GM19463 (cell line): ENCODE measurements around the gene FAM110C.
"Not testable (repeated sequence)": the region's sequence is repeated elsewhere in the genome, so short reads cannot be mapped to it uniquely, and the experiment has no call there.

ENCODE experiments used
- ATAC-seq: cut with Tn5 transposase; IDR thresholded peaks from one replicate; pipeline ENCODE4 v1.9.1; 2021; ENCODE audit warnings: mild to moderate bottlenecking, moderate library complexity; ENCODE audit not compliant: unreplicated experiment

FAM110C gene

DNA sequence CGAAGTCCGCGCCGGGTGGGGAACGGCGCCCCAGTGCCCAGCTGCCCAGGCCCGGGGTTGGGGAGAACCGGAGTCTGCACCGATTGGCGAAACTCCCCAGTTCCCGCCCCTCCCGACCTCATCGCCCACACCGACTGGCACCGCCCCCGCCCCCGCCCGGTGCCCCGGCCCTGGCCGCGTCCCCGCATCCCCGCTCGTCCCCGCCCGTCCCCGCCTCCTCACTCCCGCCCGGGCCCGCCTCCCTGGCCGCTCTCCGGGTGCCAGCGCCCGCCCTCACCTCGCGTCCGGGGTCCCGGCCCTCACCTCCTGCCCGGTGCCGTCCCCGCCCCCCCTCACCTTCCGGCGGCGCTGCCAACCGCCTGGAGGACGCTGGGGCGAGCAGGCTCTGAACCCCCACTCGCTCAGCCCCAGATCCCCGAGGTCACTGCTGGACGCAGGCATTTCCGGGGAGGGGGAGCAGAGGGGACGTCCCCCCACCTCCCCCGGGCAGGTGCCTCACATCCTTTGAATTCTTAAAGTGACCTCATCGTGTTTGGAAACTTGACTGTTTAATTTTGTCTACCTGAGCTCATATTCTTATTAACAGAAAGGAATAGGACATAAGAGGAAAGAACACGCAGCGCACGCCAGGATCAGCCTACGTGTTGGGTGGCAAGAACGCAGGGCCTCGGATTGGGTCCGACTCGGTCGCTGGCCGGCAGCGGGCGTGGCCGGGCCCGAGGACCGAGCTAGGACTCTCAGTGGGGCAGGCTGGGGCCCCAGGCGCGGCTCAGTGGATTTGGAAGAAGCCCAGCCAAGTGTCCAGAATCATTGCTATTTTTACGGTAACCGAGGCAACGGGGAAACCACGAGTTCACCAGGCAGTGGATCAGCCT is at the start of gene FAM110C:
Gene FAM110C (minus strand): TSS at position 35 of the 875 bp plus-strand sequence. CDS start 120 bp downstream, outside the sequence.
- ATAC-seq, result peak; percentile 48

GRCh38 chr2:92326-92725 is 46.0 kb upstream of the FAM110C start:
- no peak for ATAC-seq

DNA sequence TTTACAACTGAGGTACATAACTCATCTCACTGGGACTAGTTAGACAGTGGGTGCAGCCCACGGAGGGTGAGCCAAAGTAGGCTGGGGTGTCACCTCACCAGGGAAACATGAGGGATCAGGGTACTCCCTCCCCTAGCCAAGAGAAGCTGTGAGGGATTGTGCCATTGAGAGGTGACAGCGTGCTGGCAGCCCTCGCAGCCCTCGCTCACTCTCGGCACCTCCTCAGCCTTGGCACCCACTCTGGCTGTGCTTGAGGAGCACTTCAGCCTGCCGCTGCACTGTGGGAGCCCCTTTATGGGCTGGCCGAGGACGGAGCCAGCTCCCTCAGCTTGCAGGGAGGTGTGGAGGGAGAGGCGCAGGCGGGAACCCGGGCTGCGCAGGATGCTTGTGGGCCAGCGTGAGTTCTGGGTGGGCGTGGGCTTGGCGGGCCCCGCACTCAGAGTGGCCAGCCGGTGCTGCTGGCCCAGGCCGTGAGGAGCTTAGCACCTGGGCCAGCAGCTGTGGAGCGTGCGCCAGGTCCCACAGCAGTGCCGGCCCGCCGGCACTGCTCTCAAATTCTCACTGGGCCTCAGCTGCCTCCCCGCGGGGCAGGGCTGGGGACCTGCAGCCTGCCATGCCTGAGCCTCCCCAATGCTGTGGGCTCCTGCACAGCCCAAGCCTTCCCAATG is 44.5 kb upstream of the FAM110C start:
- no peak for ATAC-seq

GRCh38 chr2:85761-86160 is 39.5 kb upstream of the FAM110C start:
- ATAC-seq, result no peak

GRCh38 chr2:84121-84520 is 37.8 kb upstream of the FAM110C start:
- no peak for ATAC-seq

DNA sequence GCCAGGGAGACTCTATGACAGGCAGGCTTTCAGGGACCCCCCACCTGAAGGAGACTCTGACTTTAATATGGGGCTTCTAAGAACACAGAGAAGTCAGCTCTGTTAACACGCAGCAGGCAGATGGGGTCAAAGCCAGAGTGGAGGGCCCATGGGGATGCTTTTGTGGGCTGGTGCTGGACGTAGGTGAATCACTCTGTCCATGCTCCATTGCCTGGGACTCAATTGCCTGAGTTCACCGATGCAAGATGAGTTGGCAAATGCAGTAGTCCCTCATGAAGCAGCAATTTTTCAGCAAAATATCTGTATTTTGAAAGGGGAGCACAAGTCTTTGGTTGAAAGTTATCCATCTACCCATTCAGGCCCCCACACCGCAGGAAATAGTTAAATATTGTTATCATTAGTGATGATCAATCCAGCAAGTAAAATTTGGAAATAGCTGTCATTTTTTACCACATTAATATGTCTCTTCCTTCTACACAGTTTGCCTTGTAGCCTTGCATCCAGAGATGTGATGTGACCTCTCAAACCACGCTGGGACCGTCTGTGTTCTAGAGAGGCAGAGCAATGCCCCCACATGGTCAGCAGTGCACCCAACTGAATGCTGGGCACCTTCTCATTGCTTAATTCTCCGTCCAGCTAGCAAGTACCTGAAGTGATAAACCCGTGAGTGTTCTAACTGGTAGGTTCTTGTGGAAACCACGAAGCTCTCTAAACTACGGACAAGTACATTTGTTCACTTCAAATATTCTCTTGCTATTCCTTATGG is 34.8 kb upstream of the FAM110C start:
- no peak for ATAC-seq

- ATAC-seq, result no peak
Measured at GRCh38 chr2:80378-80777, 34.1 kb upstream of the FAM110C start.

GRCh38 chr2:71309-72035 is 25.2 kb upstream of the FAM110C start:
- no peak for ATAC-seq

DNA sequence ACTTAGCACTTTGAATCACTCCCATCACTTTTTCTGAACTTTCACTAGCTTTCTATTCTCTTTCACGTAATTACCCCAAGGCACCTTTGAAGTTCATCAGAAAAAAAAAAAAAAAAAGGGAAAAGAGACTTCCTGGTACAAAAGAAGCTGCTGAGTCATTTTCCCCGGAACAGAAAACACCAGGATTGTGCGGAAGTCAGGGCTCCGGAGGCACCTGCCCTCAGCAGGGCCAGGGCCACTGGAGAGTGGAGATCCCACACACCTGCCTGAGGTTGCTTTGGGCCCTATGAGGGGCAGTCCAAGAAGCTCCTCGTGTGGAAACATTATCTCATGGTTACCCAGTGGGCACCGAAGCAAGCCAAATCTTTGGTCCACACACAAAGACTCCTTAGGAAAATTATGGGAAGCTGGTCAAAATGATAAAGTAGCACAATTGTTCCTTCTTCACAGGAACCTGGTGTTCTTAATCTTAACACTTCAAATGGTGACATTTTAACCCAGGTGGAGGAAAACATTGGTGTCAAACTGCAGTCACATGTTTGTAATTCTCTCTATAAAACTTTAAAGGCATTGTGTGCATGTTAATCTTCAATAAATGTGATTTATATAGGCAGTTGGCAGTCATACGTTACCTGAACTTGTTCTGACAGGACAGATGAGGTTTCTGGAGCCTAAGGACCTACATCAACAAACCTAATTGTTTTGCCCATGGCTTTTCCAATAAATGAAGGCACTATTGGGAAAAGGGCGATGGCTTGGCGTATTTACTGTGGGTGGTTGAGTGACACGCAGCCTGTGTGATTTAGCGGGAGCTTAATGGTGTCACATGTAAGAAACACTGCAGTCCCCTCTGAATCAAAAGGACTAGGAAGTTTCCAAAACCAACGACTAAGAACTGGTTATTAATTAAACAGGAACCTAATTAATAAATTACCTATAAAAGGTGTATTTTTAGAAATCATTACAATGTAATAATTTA is 23.4 kb upstream of the FAM110C start:
- ATAC-seq, result no peak

GRCh38 chr2:68637-69036 is 22.3 kb upstream of the FAM110C start:
- ATAC-seq, result not testable (repeated sequence)

DNA sequence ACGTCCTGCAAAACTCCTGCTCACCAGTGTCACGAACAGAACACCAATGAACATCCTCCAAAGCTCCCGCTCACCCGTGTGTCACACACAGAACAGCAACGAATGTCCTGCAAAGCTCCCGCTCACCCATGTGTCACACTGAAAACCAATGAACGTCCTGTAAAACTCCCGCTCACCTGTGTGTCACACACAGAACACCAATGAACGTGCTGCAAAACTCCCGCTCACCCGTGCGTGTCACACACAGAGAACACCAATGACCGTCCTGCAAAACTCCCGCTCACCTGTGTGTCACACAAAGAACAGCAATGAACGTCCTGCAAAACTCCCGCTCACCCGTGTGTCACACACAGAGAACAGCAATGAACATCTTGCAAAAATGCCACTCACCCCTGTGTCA is 20.5 kb upstream of the FAM110C start:
- no peak for ATAC-seq

DNA sequence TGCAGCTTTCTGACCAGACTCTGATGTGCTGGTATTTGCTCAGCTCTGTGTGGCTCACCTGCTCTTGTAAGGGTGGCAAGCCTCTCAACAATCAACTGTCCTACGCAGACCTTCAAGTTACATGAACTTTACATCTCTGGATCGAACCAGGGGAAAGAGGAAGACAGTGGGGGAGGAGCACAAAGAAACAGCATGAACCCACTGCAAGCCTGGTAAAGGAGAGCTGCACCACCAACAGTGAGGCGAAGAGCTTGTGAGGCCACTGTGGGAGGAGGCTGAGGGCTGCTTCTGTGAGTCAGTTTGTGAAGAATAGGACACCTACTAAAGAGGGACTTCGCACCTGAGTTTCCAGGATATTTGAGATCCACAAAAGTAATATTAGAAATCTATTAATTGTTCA is 18.8 kb upstream of the FAM110C start:
- no peak for ATAC-seq

DNA sequence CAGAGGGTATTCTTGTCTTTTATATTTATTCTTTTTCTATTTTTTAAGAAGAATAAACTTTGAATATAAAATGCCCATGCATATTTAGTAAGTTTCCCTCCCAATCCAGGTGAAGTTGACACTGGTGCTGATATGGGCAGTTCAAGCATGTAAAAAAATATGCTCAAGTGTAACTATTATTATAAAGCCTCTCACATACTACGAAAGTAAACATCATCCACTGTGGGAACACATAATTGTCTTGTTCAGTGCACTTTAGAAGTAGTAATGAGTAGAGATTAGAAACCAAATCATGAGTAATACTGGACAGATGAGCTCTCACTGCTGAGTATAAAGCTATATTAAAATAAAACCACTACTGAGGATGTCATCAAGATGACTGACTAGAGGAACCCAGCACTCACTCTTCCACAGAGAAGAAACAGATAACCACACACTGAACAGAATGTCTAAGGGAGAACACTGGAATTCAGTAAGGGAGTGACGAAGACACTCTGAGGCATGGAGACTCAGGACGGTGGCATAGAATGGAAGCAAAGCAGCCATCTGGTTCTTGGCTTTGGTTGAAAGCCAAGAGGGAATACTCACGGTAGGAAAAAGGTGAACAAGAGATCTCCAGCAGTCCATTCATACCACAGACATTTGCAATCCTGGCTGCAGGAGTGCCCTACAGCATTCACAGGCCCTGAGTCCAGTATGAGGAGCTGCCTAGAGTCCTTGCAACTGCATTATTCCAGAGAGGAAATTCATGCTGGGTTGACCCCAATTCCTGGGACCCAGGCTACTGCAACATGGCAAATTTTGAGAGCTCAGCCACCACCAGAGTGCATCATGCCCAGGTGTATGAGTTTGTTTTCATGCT is 9.5 kb upstream of the FAM110C start:
- no peak for ATAC-seq

DNA sequence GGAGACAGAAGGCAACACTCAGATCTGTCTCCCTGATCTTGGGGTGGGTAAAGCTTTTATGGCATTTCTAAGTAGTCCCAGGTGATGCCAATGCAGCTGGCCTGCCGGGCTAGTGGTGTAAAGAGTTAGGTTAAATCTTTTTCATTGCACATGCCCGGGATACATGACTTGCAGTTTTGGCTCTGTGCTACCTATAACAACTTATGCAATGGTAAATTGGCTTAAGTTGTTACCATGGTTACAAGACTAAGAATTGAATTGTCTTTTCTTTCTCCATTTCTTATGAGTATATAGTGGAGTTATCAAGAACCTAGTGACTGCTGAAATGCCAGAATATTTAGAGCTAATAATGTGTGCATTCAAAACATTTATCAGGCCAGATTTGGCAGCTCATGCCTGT is 5.3 kb upstream of the FAM110C start:
- no peak for ATAC-seq

GRCh38 chr2:47737-48136 is 1.4 kb upstream of the FAM110C start:
- no peak for ATAC-seq

- ATAC-seq, result no peak
Measured at GRCh38 chr2:47346-47725, 1.0 kb upstream of the FAM110C start.

DNA sequence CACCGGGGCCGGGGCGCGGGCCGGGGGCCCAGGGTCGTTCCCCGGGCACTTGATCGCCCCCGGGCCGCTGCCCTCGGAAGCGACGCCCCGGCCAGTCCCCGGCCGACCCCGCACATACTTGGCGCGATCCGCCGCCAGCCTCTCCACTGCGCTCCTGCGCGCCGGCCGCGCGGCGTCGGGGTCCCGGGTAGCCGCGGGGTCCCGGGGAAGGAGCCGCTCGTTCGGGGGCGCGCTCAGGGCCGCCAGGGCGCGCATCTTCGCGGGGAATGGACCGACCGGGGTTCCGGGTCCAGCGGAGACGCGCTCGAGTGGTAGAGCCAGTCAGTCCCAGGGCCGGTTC is 204 bp downstream of the FAM110C start:
- ATAC-seq, result peak; percentile 13

GRCh38 chr2:45342-46130 is 769 bp downstream of the FAM110C start:
- ATAC-seq, result no peak
